Loucy (cell line): ENCODE results near the gene IL16.

Experiments
- H2AFZ ChIP-seq: fragments of 200-600 bp; sonication (generic); 2 replicates; pipeline ENCODE4 v1.6.0; 2016; ENCODE audit warnings: antibody characterized with exemption, mild to moderate bottlenecking, low read length, moderate library complexity
- H3F3A ChIP-seq: fragments of 200-600 bp; 2 replicates; pipeline ENCODE4 v1.6.0; 2016; ENCODE audit warnings: antibody characterized with exemption, low read depth, mild to moderate bottlenecking
- H3K27me3 ChIP-seq: fragments of 200-600 bp; sonication (generic); 2 replicates; pipeline ENCODE4 v1.6.1; 2014; ENCODE audit warnings: low read length, mild to moderate bottlenecking; ENCODE audit not compliant: insufficient read depth, poor library complexity, severe bottlenecking
- H3K36me3 ChIP-seq: fragments of 200-600 bp; sonication (generic); 2 replicates; pipeline ENCODE4 v1.6.1; 2016; ENCODE audit warnings: low read length; ENCODE audit not compliant: insufficient read depth
- H3K4me1 ChIP-seq: fragments of 200-600 bp; sonication (generic); 2 replicates; pipeline ENCODE4 v1.5.1; 2014; ENCODE audit warnings: low read length, mild to moderate bottlenecking; ENCODE audit not compliant: insufficient read depth, poor library complexity, severe bottlenecking
- H3K4me2 ChIP-seq: fragments of 200-600 bp; sonication (generic); 2 replicates; pipeline ENCODE4 v1.6.0; 2014; ENCODE audit warnings: antibody characterized with exemption, low read length, low read depth, mild to moderate bottlenecking; ENCODE audit not compliant: poor library complexity, severe bottlenecking
- H3K4me3 ChIP-seq: fragments of 200-600 bp; sonication (generic); 2 replicates; pipeline ENCODE4 v1.5.1; 2014; ENCODE audit warnings: low read length, mild to moderate bottlenecking, mixed read lengths; ENCODE audit not compliant: poor library complexity, severe bottlenecking
- H3K79me2 ChIP-seq: fragments of 200-600 bp; sonication (generic); 2 replicates; pipeline ENCODE4 v1.6.1; 2014; ENCODE audit warnings: low read length; ENCODE audit not compliant: insufficient read depth
- H3K9ac ChIP-seq: fragments of 200-600 bp; sonication (generic); 2 replicates; pipeline ENCODE4 v1.6.0; 2014; ENCODE audit warnings: mild to moderate bottlenecking, low read depth, low read length, moderate library complexity; ENCODE audit not compliant: poor library complexity, severe bottlenecking
- H3K9me2 ChIP-seq: fragments of 200-600 bp; sonication (generic); replicated peaks from 2 replicates; pipeline ENCODE4 v1.6.1; 2016; ENCODE audit warnings: low read depth, low read length, mixed read lengths
- H3K9me3 ChIP-seq: fragments of 200-600 bp; sonication (generic); 2 replicates; pipeline ENCODE4 v1.6.1; 2014; ENCODE audit warnings: mild to moderate bottlenecking, antibody characterized with exemption, low read length, low read depth; ENCODE audit not compliant: insufficient read depth
- H4K20me1 ChIP-seq: fragments of 200-600 bp; sonication (generic); 2 replicates; pipeline ENCODE4 v1.6.0; 2014; ENCODE audit warnings: antibody characterized with exemption, low read length, mild to moderate bottlenecking; ENCODE audit not compliant: insufficient read depth, poor library complexity, severe bottlenecking
- EZH2phosphoT487 ChIP-seq: fragments of 200-600 bp; IDR thresholded peaks from 2 replicates; pipeline ENCODE4 v1.6.1; 2018; ENCODE audit warnings: antibody characterized with exemption, mild to moderate bottlenecking, moderate library complexity, borderline replicate concordance
- TF ChIP-seq, protein P1 (sequence below): fragments of 200-600 bp; sonication (generic); conservative IDR thresholded peaks from 2 replicates; pipeline ENCODE4 v1.5.1; 2014; ENCODE audit warnings: mild to moderate bottlenecking, antibody characterized with exemption, low read length

The IL16 gene

DNA sequence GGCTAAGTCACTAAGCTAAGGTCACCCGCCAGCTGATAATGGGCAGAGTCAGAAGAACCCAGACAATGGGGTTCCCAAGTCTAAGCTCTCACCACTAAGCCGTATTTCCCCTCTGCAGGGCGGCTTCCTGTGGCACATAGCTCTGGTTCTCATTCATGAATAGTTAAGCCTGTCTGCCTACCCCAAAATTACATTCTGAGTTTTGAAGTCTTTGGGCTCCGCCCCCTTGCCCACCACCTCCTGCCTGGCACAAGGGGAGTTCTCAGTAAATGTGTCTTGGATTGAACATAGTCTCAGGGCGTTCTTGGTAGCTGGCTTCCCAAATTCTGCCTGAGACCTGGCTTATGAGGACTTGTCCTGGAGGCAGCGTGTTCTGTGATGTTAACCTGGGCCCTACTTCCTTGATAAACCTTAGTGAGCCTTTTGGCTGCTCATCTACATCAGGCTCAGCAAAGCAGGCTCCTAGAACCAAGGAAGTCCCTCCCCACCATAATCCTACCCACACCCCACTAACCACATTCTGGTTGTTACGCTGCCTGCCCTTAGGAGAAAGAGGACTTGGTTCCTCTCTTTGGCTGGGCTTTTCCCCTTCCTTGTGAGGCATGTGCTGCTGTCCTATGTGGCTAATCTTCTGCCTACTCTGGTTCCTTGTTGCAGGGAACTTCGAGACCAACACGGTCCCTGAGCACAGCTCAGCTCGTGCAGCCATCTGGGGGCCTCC, 72.4 kb downstream of the IL16 start:
- no peaks in the 10 kb centered on the region for H3K9me3 ChIP-seq
- H3K27me3 ChIP-seq = no peaks in the 10 kb centered on the region
- no peak overlapping the region for H3K4me3 ChIP-seq
- no peaks in the 10 kb centered on the region for H3K79me2 ChIP-seq
- no peak overlapping the region for H3K9ac ChIP-seq
- no peaks in the 10 kb centered on the region for H3K36me3 ChIP-seq
- H3K9me2 ChIP-seq = no peaks in the 10 kb centered on the region
- H4K20me1 ChIP-seq = no peaks in the 10 kb centered on the region
- H3K4me1 ChIP-seq = peaks cover 24% of the 10 kb centered on the region
- H2AFZ ChIP-seq = peak overlapping the region; percentile 82
- H3F3A ChIP-seq = no peaks in the 10 kb centered on the region
- H3K4me2 ChIP-seq = peak overlapping the region; percentile 9
- no peak for TF ChIP-seq EZH2phosphoT487
- TF ChIP-seq, protein P1, sequence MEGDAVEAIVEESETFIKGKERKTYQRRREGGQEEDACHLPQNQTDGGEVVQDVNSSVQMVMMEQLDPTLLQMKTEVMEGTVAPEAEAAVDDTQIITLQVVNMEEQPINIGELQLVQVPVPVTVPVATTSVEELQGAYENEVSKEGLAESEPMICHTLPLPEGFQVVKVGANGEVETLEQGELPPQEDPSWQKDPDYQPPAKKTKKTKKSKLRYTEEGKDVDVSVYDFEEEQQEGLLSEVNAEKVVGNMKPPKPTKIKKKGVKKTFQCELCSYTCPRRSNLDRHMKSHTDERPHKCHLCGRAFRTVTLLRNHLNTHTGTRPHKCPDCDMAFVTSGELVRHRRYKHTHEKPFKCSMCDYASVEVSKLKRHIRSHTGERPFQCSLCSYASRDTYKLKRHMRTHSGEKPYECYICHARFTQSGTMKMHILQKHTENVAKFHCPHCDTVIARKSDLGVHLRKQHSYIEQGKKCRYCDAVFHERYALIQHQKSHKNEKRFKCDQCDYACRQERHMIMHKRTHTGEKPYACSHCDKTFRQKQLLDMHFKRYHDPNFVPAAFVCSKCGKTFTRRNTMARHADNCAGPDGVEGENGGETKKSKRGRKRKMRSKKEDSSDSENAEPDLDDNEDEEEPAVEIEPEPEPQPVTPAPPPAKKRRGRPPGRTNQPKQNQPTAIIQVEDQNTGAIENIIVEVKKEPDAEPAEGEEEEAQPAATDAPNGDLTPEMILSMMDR = no peak

DNA sequence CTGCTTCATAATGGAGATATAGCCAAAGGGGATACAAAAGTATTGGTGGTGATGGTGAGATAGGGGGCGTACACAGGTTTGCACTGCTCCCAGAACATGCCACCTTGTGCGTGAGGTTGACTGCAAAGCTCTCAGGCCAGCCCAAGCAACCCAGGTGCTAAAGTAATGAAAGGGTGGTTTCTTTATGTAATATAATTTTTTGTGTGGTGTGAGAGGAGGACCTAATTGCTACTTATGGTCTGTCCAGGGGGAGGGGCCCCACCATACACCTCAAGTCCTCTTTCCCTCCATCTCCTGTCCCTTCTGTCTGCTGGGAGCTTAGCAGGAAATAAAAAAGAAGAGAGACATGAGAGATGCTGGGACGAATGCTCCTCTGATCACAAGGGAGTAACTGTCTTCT, 73.5 kb downstream of the IL16 start:
- H4K20me1 ChIP-seq = no peaks in the 10 kb centered on the region
- no peaks in the 10 kb centered on the region for H3K9me3 ChIP-seq
- H3K4me3 ChIP-seq = no peak overlapping the region
- H3K79me2 ChIP-seq = no peaks in the 10 kb centered on the region
- H3K9ac ChIP-seq = no peak overlapping the region
- TF ChIP-seq EZH2phosphoT487 = no peak
- TF ChIP-seq, protein P1 = no peak
- H3K36me3 ChIP-seq = no peaks in the 10 kb centered on the region
- no peak overlapping the region for H3K4me2 ChIP-seq
- no peaks in the 10 kb centered on the region for H3K27me3 ChIP-seq
- H3K9me2 ChIP-seq = no peaks in the 10 kb centered on the region
- no peak overlapping the region for H2AFZ ChIP-seq
- peaks cover 28% of the 10 kb centered on the region for H3K4me1 ChIP-seq
- no peaks in the 10 kb centered on the region for H3F3A ChIP-seq

DNA sequence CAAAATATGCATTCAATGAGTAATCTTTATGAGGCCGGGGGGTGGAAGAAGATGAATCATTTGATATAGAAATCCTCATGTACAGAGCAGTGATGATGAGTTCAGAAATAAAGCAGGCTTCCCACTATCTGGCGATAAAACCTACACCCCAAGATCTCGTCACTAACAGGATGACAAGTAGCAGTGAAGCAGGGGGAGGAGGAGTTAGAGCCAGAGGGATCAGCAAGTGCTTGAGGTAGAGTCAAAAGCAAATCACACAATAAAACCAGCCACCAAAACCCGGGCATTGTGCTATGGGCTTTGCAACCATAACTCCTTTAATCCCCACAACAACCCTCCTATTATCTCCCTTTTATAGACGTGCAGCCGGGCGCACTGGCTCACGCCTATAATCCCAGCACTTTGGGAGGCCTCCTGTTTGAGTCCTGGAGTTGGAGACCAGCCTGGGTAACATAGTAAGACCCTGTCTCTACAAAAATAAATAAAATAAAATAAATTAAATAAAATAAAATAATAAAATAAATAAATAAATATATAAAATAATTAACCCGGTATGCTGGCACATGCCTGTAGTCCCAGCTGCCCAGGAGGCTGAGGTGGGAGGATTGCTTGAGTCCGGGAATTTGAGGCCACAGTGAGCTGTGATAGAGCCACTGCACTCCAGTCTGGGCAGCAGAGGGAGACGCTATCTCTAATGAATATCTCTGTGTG, 74.3 kb downstream of the IL16 start:
- Histone ChIP-seq H3K9me3 (no peaks in the 10 kb centered on the region), H3K27me3 (no peaks in the 10 kb centered on the region), H3K79me2 (no peaks in the 10 kb centered on the region), H3K4me3 (no peak overlapping the region), H3F3A (no peaks in the 10 kb centered on the region), H3K4me1 (peaks cover 25% of the 10 kb centered on the region), H4K20me1 (no peaks in the 10 kb centered on the region), H3K9ac (no peak overlapping the region), H3K9me2 (no peaks in the 10 kb centered on the region), H3K36me3 (no peaks in the 10 kb centered on the region), H2AFZ (no peak overlapping the region), H3K4me2 (no peak overlapping the region)
- TF ChIP-seq, protein P1 = no peak
- no peak for TF ChIP-seq EZH2phosphoT487
